OCI-LY7 (cell line): ENCODE data around the gene ANXA3.

Experiments used
- EZH2phosphoT487 ChIP-seq: fragments of 200-600 bp; sonication (generic); IDR thresholded peaks from 2 replicates; pipeline ENCODE4 v1.6.1; 2018; ENCODE audit warnings: low read depth, borderline replicate concordance, mild to moderate bottlenecking, mixed run types, antibody characterized with exemption, low read length, moderate library complexity, mixed read lengths
- TF ChIP-seq, protein P1 (sequence below): fragments of 200-600 bp; sonication (generic); conservative IDR thresholded peaks from 2 replicates; pipeline ENCODE4 v1.5.1; 2014; ENCODE audit warnings: mild to moderate bottlenecking, antibody characterized with exemption, low read length, moderate library complexity, mixed read lengths

DNA sequence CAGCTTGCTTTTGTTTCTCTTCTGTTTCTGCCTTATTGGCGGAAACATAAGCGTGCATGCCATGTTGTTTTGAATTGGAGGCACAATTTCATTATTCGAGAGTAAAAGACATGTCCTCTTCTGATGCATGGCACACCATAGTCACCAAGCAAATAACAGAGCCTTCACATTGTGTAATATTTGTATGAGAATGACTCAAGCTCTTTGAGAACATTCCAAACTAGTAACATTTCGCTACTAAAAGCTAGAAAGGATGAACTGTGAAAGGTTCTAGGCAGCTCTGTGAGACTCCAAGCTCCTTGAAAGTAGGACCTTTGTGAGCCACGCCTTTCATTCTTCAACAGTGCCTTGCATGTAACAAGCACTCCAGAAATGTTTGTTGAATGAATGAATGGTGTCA lies 9.2 kb upstream of the ANXA3 start:
- TF ChIP-seq, protein P1, sequence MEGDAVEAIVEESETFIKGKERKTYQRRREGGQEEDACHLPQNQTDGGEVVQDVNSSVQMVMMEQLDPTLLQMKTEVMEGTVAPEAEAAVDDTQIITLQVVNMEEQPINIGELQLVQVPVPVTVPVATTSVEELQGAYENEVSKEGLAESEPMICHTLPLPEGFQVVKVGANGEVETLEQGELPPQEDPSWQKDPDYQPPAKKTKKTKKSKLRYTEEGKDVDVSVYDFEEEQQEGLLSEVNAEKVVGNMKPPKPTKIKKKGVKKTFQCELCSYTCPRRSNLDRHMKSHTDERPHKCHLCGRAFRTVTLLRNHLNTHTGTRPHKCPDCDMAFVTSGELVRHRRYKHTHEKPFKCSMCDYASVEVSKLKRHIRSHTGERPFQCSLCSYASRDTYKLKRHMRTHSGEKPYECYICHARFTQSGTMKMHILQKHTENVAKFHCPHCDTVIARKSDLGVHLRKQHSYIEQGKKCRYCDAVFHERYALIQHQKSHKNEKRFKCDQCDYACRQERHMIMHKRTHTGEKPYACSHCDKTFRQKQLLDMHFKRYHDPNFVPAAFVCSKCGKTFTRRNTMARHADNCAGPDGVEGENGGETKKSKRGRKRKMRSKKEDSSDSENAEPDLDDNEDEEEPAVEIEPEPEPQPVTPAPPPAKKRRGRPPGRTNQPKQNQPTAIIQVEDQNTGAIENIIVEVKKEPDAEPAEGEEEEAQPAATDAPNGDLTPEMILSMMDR = no peak
- no peak for TF ChIP-seq EZH2phosphoT487
